ENCODE results near the gene CCDC34. TPM values are rescaled to one million over a fixed set of nuclear protein-coding genes. Genes with fewer than 3 reads are reported as not detected.
A peak's percentile ranks its signal among the peaks of the same experiment; 100 is the strongest.

CCDC34 gene
- total and polyA plus RNA-seq, 4 donors, result 9.0 to 22.9 (median 15.1) TPM

DNA sequence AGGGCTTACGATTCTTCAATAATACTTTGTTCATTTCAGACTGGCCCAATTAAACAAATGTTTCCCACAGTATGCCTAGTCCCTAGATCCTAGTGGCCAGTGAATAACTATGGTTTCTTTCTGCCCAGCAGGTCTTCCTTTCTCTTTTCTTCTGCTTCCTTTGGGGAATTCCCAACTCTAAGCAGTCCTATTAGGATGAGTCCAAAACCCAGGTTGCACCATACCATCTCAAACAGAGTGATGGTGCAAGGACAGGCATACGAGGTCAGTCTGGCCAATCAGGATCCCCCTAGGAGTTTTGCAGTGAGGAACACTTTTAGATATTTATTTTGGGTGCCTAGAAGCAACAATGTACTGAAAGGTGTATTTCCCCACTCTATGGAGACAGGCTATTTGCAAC lies 41.4 kb upstream of the CCDC34 start:
- 100% methylated on average over 1 of the region's 2 CpGs for WGBS (ENCODE audit: insufficient coverage)
- Histone ChIP-seq H3K4me3 (ENCODE audit: low read depth, low read length) (no peak overlapping the region), H3K27ac (ENCODE audit: low read depth, low read length) (no peak overlapping the region)

DNA sequence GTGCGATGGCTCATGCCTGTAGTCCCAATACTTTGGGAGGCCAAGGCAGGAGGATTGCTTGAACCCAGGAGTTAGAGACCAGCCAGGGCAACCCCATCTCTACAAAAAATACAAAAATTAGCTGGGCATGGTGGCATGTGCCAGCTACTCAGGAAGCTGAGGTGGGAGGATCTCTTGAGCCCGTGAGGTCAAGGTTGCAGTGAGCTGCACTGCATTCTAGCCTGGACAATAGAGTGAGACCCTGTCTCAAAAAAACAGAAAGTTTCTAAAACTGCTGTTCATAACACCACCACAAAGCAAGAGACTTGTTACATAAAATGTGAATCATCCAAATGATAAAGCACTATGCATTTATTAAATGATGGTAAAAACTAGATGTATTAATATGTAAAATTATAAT lies 40.2 kb upstream of the CCDC34 start:
- Histone ChIP-seq H3K27me3 (ENCODE audit: control insufficient read depth, insufficient read depth, low read length) (no peaks in the 10 kb centered on the region), H3K27ac (ENCODE audit: low read depth, low read length) (no peak overlapping the region), H3K9me3 (ENCODE audit: control insufficient read depth, insufficient read depth, low read length) (no peaks in the 10 kb centered on the region), H3K36me3 (ENCODE audit: control insufficient read depth, insufficient read depth, low read length) (no peaks in the 10 kb centered on the region), H3K4me3 (ENCODE audit: low read depth, low read length) (no peak overlapping the region), H3K4me1 (ENCODE audit: control insufficient read depth, insufficient read depth, low read length) (peaks cover 6% of the 10 kb centered on the region)
- no peak for DNase-seq (ENCODE audit: low read depth in 4 of 6, low spot score in 6 of 6)
- WGBS (ENCODE audit: insufficient coverage), result no CpG with 5 or more reads among the region's 2 CpGs

More for the DNA sequence above, 41.4 kb upstream of the CCDC34 start:
- no peaks in the 10 kb centered on the region for H3K9me3 ChIP-seq (ENCODE audit: control insufficient read depth, insufficient read depth, low read length)
- H3K27me3 ChIP-seq (ENCODE audit: control insufficient read depth, insufficient read depth, low read length), result no peaks in the 10 kb centered on the region
- no peak for DNase-seq (ENCODE audit: low read depth in 4 of 6, low spot score in 6 of 6)
- H3K36me3 ChIP-seq (ENCODE audit: control insufficient read depth, insufficient read depth, low read length), result no peaks in the 10 kb centered on the region
- no peaks in the 10 kb centered on the region for H3K4me1 ChIP-seq (ENCODE audit: control insufficient read depth, insufficient read depth, low read length)

DNA sequence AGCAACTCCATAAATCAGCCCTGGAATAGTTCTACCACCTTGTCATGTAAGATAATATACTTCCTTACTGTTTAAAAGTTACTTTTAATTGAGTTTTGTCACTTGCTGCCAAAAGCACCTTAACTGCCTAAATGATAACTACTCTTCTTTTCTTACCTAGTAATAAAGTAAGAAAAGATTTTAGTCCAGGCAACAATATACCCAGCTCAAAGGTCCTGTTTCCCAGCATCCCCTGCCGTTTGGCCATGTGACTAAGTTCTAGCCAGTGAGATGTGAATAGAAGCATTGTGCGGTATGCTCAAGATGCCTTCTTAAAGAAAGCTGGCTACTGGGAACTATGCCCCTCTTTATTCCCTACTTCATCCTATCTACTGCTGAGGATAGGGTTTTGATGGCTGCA lies 39.4 kb upstream of the CCDC34 start:
- Histone ChIP-seq H3K36me3 (ENCODE audit: control insufficient read depth, insufficient read depth, low read length) (no peaks in the 10 kb centered on the region), H3K4me3 (ENCODE audit: low read depth, low read length) (no peak overlapping the region), H3K4me1 (ENCODE audit: control insufficient read depth, insufficient read depth, low read length) (peaks cover 6% of the 10 kb centered on the region), H3K27me3 (ENCODE audit: control insufficient read depth, insufficient read depth, low read length) (no peaks in the 10 kb centered on the region), H3K27ac (ENCODE audit: low read depth, low read length) (no peak overlapping the region), H3K9me3 (ENCODE audit: control insufficient read depth, insufficient read depth, low read length) (no peaks in the 10 kb centered on the region)
- DNase-seq (ENCODE audit: low read depth in 4 of 6, low spot score in 6 of 6), result no peak
- no CpG with 5 or more reads among the region's 2 CpGs for WGBS (ENCODE audit: insufficient coverage)

DNA sequence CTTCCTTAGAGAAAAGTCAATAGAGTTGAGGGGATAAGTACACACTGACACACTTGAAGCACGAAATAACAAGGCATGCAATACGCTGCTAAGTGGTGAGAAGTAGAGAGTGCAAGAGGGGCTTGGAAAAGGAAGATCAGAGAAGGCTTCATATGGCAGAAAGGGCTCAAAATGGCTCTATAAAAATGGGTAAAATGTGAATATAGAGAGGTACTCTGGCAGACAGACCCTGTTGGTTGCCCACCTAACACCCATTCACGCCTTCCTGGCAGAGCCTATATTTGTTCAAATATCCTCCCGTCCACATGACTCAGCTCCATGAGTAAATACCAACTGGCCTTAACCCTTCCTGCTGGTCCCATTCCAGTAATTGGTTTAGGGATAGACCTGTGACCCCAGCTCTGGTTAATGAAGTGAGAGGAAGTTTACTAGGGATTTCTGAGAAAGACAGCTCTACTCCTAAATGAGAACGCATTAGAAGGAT lies 38.9 kb upstream of the CCDC34 start:
- no peaks in the 10 kb centered on the region for H3K27me3 ChIP-seq (ENCODE audit: control insufficient read depth, insufficient read depth, low read length)
- H3K4me3 ChIP-seq (ENCODE audit: low read depth, low read length), result no peak overlapping the region
- H3K9me3 ChIP-seq (ENCODE audit: control insufficient read depth, insufficient read depth, low read length), result no peaks in the 10 kb centered on the region
- DNase-seq (ENCODE audit: low read depth in 4 of 6, low spot score in 6 of 6), result no peak
- no peaks in the 10 kb centered on the region for H3K36me3 ChIP-seq (ENCODE audit: control insufficient read depth, insufficient read depth, low read length)
- H3K4me1 ChIP-seq (ENCODE audit: control insufficient read depth, insufficient read depth, low read length), result peaks cover 6% of the 10 kb centered on the region
- 93% methylated on average over 2 of the region's 5 CpGs for WGBS (ENCODE audit: insufficient coverage)
- no peak overlapping the region for H3K27ac ChIP-seq (ENCODE audit: low read depth, low read length)

DNA sequence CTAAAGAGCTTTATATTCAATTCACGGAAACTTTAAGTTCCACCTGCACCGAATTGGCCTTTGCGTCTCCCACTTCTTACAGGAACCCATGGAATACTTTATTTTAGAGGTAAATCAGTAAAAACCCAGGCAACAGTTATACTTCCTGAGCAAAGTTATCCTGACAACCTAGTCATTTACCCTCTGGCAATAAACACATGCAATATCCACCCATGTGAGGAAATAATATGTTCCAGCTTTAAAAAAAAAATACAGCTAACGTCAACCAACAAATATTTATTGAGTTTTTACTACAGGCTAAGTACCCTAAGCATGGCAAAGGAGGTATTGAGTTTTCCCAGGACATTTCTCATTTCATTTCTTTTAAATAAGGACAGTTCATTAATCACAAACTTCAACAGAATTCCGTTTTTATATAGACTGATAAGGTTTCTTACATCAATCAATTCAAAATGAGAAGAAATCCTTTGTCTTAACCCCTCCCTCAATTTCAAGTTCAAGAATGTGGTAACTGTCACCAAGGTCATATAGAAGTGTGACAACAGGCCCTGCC lies 38.3 kb upstream of the CCDC34 start:
- H3K4me3 ChIP-seq (ENCODE audit: low read depth, low read length), result no peak overlapping the region
- WGBS (ENCODE audit: insufficient coverage), result 100% methylated on average over 3 of the region's 5 CpGs
- DNase-seq (ENCODE audit: low read depth in 4 of 6, low spot score in 6 of 6), result no peak
- no peaks in the 10 kb centered on the region for H3K27me3 ChIP-seq (ENCODE audit: control insufficient read depth, insufficient read depth, low read length)
- no peaks in the 10 kb centered on the region for H3K9me3 ChIP-seq (ENCODE audit: control insufficient read depth, insufficient read depth, low read length)
- H3K36me3 ChIP-seq (ENCODE audit: control insufficient read depth, insufficient read depth, low read length), result no peaks in the 10 kb centered on the region
- H3K4me1 ChIP-seq (ENCODE audit: control insufficient read depth, insufficient read depth, low read length), result peaks cover 6% of the 10 kb centered on the region
- H3K27ac ChIP-seq (ENCODE audit: low read depth, low read length), result no peak overlapping the region

DNA sequence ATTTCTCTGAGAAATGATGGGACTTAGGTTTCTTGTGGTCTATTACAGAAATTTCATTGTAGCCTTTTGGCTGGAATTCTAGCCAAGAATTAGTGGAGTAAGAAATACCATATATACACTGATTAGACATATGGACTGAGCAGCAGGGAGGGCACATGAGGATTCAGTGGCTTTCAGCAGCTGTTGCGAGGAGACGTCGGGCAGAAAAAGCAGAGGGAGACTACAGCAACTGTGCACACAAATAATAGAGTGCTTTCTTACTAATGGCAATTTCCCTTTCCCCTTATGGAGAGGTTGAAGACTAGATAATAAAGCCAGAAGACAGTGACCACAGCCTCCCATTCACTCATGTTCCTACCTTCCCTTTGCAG lies 35.4 kb upstream of the CCDC34 start:
- WGBS (ENCODE audit: insufficient coverage), result no CpG with 5 or more reads among the region's 3 CpGs
- Histone ChIP-seq H3K4me1 (ENCODE audit: control insufficient read depth, insufficient read depth, low read length) (peaks cover 6% of the 10 kb centered on the region), H3K27ac (ENCODE audit: low read depth, low read length) (no peak overlapping the region)

DNA sequence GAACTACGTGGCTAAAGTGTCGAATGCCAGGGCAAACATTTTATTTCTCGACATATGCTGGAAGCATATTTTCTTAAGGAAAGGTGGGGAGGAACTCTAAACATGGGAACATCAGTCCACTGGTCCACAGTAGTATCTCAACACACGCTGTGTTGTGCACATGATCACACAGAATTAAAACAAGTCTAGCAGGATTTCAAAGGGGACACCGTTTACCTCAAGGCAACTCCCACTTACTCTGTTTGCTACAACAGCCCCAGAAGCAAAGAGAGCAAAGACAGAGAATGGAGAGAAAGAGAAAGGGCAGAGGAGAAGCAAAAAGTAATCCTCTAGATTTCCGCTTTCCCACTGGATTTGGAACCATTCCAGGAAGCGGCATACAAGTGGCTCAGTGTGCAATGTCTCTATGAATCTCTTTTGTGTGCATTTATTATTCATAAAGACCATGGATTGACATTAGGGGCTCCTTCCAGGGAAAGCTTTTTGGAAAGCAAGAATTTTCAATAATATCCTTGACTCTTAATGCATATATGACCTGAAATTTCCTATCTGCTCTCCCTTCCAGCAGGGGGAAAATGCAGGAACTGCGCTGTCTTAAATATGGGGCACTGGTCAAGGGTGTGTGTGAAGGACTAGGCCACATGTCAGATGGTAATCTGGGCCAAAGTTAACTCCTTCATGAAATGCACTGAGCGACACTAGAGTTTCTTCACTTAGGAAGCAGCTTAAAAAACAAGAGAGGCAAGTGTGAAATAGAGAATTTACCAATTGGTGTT lies 34.8 kb upstream of the CCDC34 start:
- H3K27me3 ChIP-seq (ENCODE audit: control insufficient read depth, insufficient read depth, low read length), result no peaks in the 10 kb centered on the region
- H3K9me3 ChIP-seq (ENCODE audit: control insufficient read depth, insufficient read depth, low read length), result no peaks in the 10 kb centered on the region
- peak overlapping the region; percentile 29 for H3K27ac ChIP-seq (ENCODE audit: low read depth, low read length)
- no peak overlapping the region for H3K4me3 ChIP-seq (ENCODE audit: low read depth, low read length)
- no peaks in the 10 kb centered on the region for H3K36me3 ChIP-seq (ENCODE audit: control insufficient read depth, insufficient read depth, low read length)
- DNase-seq (ENCODE audit: low read depth in 4 of 6, low spot score in 6 of 6), result peak in 1 of 6 donors; percentile 48
- H3K4me1 ChIP-seq (ENCODE audit: control insufficient read depth, insufficient read depth, low read length), result peaks cover 6% of the 10 kb centered on the region
- 86% methylated on average over 1 of the region's 9 CpGs for WGBS (ENCODE audit: insufficient coverage)

More for the DNA sequence above, 35.4 kb upstream of the CCDC34 start:
- peak in 1 of 6 donors; percentile 55 for DNase-seq (ENCODE audit: low read depth in 4 of 6, low spot score in 6 of 6)
- Histone ChIP-seq H3K36me3 (ENCODE audit: control insufficient read depth, insufficient read depth, low read length) (no peaks in the 10 kb centered on the region), H3K9me3 (ENCODE audit: control insufficient read depth, insufficient read depth, low read length) (no peaks in the 10 kb centered on the region), H3K27me3 (ENCODE audit: control insufficient read depth, insufficient read depth, low read length) (no peaks in the 10 kb centered on the region), H3K4me3 (ENCODE audit: low read depth, low read length) (no peak overlapping the region)

DNA sequence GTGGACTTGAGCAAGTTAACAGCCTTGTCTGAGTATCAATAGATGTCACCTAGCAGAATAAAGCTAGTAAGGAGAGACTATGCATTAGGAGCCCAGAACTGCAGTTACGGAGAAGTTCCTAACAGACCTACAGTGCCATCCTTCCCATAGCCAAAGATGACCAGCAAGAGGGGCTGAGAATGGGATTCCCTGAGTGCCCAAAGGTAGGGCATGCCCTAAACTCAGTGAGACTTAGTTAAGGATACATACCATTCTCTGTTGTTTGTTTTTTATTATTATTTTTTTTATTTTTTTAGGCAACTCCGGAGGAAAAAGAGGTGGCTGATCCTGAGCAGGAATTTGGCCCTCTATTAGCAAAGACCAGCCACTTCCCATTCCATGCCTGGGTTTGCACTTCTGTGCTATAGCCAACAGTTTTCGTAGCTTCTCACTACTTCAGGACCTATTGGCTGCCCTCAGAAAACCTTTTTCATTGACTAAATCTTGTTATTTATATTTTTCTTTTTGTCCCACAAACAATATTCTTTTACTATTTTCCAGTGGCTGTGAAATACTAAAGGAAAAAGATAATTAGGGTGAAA lies 33.3 kb upstream of the CCDC34 start:
- no peak for DNase-seq (ENCODE audit: low read depth in 4 of 6, low spot score in 6 of 6)
- no peak overlapping the region for H3K27ac ChIP-seq (ENCODE audit: low read depth, low read length)
- peaks cover 6% of the 10 kb centered on the region for H3K4me1 ChIP-seq (ENCODE audit: control insufficient read depth, insufficient read depth, low read length)
- H3K27me3 ChIP-seq (ENCODE audit: control insufficient read depth, insufficient read depth, low read length), result no peaks in the 10 kb centered on the region
- H3K4me3 ChIP-seq (ENCODE audit: low read depth, low read length), result no peak overlapping the region
- no peaks in the 10 kb centered on the region for H3K36me3 ChIP-seq (ENCODE audit: control insufficient read depth, insufficient read depth, low read length)
- WGBS (ENCODE audit: insufficient coverage), result no CpG with 5 or more reads among the region's 3 CpGs
- H3K9me3 ChIP-seq (ENCODE audit: control insufficient read depth, insufficient read depth, low read length), result no peaks in the 10 kb centered on the region

DNA sequence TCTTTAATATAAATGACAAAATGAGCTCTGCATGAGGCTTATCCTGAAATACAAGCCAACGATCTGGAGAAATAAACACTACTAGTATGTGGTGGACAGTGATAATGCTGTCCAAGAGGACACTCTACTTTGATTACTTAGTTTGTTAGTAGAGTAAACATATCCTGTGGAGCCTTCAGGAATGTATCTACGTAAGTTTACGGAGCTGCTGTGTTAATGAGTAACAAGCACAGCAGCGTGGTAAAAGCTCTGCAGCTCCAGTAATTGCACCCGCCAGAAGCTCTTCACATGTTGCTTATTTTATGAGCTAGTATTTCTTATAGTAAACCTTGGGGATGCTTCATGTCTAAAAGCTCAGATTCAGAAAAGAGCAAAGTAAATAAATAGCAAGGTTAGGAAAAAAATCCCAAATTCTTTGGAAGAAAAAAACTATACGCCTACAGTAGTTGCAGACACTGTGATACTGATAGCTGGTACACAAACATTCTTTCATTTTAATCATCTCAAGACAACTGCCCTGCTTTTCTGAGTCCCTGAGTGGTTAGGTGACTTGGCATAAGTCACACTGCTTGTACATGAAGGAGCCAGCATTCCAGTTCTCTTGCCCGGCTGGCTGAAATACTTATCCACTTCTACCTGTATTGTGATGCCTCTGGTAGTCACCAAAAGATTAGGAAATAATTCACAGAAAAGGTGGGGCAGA lies 32.7 kb upstream of the CCDC34 start:
- no peak overlapping the region for H3K4me3 ChIP-seq (ENCODE audit: low read depth, low read length)
- no CpG with 5 or more reads among the region's 7 CpGs for WGBS (ENCODE audit: insufficient coverage)
- H3K27ac ChIP-seq (ENCODE audit: low read depth, low read length), result no peak overlapping the region
- H3K36me3 ChIP-seq (ENCODE audit: control insufficient read depth, insufficient read depth, low read length), result no peaks in the 10 kb centered on the region
- peak in 2 of 6 donors; percentile 63 to 81 for DNase-seq (ENCODE audit: low read depth in 4 of 6, low spot score in 6 of 6)
- no peaks in the 10 kb centered on the region for H3K9me3 ChIP-seq (ENCODE audit: control insufficient read depth, insufficient read depth, low read length)
- peaks cover 6% of the 10 kb centered on the region for H3K4me1 ChIP-seq (ENCODE audit: control insufficient read depth, insufficient read depth, low read length)
- no peaks in the 10 kb centered on the region for H3K27me3 ChIP-seq (ENCODE audit: control insufficient read depth, insufficient read depth, low read length)
